Erythroblast (primary cell): ENCODE measurements around the gene CEACAM21.
"Not testable (repeated sequence)": the region's sequence is repeated elsewhere in the genome, so short reads cannot be mapped to it uniquely, and the experiment has no call there.

ENCODE experiments used
- DNase-seq, 2 experiments: peaks; one replicate each; lab custom pipeline; 2025; lab: John Stamatoyannopoulos, UW
- GATA1 ChIP-seq: IDR thresholded peaks from 2 replicates; pipeline ENCODE4 v1.6.1; 2011; ENCODE audit warnings: low read depth, mild to moderate bottlenecking, control low read depth, low read length, moderate library complexity
- POLR2A ChIP-seq: IDR thresholded peaks from 2 replicates; pipeline ENCODE4 v1.6.1; 2011; ENCODE audit warnings: mild to moderate bottlenecking, low read length

CEACAM21 gene

GRCh38 chr19:41563854-41564514, 12.0 kb upstream of the CEACAM21 start:
- TF ChIP-seq POLR2A = no peak
- no peak for TF ChIP-seq GATA1
- DNase-seq = no peak

GRCh38 chr19:41564515-41565378, 11.2 kb upstream of the CEACAM21 start:
- no peak for TF ChIP-seq GATA1
- TF ChIP-seq POLR2A = no peak
- no peak for DNase-seq

- no peak for DNase-seq
- TF ChIP-seq POLR2A (no peak), GATA1 (no peak)
Measured at GRCh38 chr19:41565379-41565720, 10.6 kb upstream of the CEACAM21 start.

- no peak for DNase-seq
Measured at GRCh38 chr19:41566001-41566400, 10.0 kb upstream of the CEACAM21 start.

GRCh38 chr19:41569481-41570150, 6.3 kb upstream of the CEACAM21 start:
- DNase-seq = no peak
- TF ChIP-seq GATA1 (no peak), POLR2A (no peak)

More at GRCh38 chr19:41566001-41566400, 10.0 kb upstream of the CEACAM21 start:
- TF ChIP-seq GATA1 (no peak), POLR2A (no peak)

GRCh38 chr19:41570179-41570578, 5.8 kb upstream of the CEACAM21 start:
- no peak for DNase-seq
- TF ChIP-seq GATA1 (no peak), POLR2A (no peak)

- peak; percentile 64 to 81 for DNase-seq
- no peak for TF ChIP-seq GATA1
- no peak for TF ChIP-seq POLR2A
Measured at GRCh38 chr19:41570639-41571112, 5.3 kb upstream of the CEACAM21 start.

GRCh38 chr19:41577144-41577830, 1.3 kb downstream of the CEACAM21 start:
- TF ChIP-seq GATA1 = no peak

GRCh38 chr19:41577833-41578232, 1.9 kb downstream of the CEACAM21 start:
- no peak for DNase-seq
- no peak for TF ChIP-seq GATA1
- no peak for TF ChIP-seq POLR2A

More at GRCh38 chr19:41577144-41577830, 1.3 kb downstream of the CEACAM21 start:
- DNase-seq = no peak

- TF ChIP-seq POLR2A (no peak), GATA1 (no peak)
- no peak for DNase-seq
Measured at GRCh38 chr19:41578886-41579285, 2.9 kb downstream of the CEACAM21 start.

GRCh38 chr19:41581068-41581467, 5.1 kb downstream of the CEACAM21 start:
- DNase-seq = not testable (repeated sequence)

GRCh38 chr19:41582577-41583182, 6.7 kb downstream of the CEACAM21 start:
- not testable (repeated sequence) for DNase-seq

GRCh38 chr19:41584260-41584810, 8.4 kb downstream of the CEACAM21 start:
- DNase-seq = no peak

More at GRCh38 chr19:41584260-41584810, 8.4 kb downstream of the CEACAM21 start:
- TF ChIP-seq GATA1 = no peak
- no peak for TF ChIP-seq POLR2A
